GM20000 (cell line): Measurements from ENCODE around the gene RREB1.

Source experiments
- DNase-seq: peaks from one replicate; pipeline ENCODE4 v3.0.0; 2012; ENCODE audit warnings: low spot score
- TF ChIP-seq, protein P1 (sequence below): IDR thresholded peaks from 2 replicates; pipeline ENCODE4 v1.5.1; 2012; ENCODE audit warnings: mild to moderate bottlenecking, control low read depth; ENCODE audit errors: extremely low read depth, missing control alignments

RREB1 gene

DNA sequence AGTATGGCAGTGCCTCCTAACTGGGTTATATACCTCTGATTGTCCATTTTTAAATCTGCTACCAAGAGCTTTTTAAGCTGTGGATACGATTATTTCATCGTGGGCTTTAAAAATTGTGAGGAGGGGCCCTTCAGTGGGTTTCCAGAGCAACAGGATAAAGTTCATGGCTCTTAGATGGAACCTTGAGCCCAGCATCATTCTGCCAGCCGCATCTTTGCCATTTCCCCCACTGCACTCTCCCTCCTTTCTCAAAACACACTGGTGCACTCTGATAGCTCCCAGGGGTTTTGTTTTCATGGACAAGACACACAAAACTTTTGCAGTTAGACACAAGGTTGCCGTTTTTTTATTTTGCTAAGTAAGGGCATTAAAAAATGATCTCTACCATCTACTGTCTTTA, 54.1 kb downstream of the RREB1 start:
- DNase-seq: no peak
- TF ChIP-seq, protein P1, sequence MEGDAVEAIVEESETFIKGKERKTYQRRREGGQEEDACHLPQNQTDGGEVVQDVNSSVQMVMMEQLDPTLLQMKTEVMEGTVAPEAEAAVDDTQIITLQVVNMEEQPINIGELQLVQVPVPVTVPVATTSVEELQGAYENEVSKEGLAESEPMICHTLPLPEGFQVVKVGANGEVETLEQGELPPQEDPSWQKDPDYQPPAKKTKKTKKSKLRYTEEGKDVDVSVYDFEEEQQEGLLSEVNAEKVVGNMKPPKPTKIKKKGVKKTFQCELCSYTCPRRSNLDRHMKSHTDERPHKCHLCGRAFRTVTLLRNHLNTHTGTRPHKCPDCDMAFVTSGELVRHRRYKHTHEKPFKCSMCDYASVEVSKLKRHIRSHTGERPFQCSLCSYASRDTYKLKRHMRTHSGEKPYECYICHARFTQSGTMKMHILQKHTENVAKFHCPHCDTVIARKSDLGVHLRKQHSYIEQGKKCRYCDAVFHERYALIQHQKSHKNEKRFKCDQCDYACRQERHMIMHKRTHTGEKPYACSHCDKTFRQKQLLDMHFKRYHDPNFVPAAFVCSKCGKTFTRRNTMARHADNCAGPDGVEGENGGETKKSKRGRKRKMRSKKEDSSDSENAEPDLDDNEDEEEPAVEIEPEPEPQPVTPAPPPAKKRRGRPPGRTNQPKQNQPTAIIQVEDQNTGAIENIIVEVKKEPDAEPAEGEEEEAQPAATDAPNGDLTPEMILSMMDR: no peak

DNA sequence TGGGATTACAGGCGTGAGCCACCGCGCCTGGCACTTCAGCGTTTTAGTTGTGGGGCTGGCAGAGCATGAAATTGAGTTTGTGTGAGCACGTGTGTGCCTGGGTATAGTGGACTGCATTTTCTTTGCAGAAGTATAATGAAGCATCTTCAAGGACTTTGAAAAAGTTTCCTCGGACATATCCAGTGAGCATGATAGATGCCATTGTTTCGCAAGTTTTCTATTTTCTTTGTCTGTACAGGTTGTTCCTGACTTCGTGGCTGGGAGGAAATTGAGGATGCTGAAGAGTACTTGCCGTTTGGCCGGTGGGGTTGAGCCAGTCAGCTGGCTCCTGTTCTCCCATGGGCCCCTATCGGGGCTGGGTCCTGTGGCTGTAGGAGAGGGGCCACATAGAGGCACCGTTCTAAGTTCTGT, 55.9 kb downstream of the RREB1 start:
- no peak for DNase-seq

DNA sequence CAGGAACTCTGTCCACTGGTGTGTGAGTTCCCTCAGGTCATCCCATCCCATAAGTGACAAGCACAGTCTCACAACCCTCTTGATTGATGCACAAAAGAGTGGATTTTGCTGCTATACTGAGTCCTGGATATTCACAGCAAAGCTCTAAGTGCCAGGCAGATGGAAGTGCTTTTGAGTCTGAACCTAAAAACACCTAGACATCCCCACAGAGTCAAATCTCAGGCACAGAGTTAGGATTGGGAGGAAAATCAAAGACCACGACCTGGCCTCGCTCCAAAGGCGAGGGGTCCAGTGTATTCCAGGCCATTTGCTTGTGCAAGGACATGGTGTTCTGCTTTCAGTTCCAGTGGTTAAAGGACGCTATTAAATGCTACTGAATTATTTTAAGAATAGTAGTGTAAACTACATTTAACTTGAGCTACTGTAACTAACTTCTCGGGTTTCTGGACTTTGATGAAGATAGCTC, 56.8 kb downstream of the RREB1 start:
- TF ChIP-seq, protein P1: no peak
- no peak for DNase-seq

More for the DNA sequence above, 55.9 kb downstream of the RREB1 start:
- TF ChIP-seq, protein P1: no peak

DNA sequence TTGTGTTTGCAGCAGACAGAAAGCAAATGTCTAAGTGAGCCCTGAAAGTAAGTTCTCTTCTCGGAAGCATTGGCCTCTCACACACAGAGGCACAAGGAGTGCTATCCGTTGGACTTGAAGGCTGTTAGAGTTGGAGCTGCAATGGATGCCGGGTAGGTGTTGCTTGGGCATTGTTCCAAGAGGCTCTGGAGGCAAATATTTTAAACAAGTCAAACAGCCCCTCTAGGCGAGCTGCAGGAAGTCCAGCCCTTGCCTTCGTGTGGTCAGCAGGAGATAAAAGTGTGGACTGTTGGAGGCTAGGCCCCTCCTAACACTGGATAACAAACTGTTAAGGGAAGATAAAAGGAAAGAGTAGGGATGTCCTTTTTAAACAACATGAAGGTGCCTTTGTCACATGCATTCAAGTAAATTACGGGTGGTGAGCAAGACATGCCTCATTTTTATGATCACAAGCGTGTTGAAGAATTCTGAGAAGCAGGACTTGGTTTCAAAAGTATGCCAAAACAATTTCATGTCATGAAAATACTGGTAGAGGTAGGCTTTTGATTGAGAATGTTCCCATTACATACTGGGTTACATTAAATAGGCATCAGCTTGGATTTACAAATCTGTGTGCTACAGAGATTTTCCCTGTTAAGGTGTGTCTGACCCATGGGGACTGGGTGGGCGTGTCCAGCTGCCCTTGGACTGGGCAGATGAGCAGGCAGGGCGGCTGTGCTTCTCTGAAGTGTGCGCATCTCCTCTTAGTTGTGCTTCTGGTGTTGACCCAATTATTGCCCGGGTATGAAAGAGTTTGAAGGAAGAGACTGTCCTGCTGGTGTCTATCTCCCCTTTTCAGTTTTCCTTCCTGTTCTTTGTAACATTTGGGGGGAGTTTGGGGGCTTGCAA, 57.5 kb downstream of the RREB1 start:
- TF ChIP-seq, protein P1: no peak
- DNase-seq: no peak

DNA sequence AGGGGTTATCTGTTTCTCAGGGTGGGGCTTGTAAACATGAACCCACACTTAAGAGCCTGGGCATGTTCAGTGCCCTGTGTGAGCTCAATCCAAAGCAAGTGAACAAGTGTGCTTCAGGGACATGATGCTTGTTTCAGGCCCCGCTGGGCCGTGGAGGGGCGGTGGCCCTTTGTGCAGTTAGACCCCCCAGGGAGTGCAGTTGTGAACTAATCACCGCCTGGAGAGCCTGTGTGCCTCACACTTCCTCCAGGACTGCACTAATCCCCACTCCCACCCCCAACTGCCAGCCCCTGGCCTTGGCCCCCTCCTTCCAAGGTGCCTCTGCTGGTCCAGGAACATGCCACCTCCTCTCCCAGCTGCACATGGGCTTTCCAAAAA, 58.1 kb downstream of the RREB1 start:
- no peak for DNase-seq
- TF ChIP-seq, protein P1: no peak

DNA sequence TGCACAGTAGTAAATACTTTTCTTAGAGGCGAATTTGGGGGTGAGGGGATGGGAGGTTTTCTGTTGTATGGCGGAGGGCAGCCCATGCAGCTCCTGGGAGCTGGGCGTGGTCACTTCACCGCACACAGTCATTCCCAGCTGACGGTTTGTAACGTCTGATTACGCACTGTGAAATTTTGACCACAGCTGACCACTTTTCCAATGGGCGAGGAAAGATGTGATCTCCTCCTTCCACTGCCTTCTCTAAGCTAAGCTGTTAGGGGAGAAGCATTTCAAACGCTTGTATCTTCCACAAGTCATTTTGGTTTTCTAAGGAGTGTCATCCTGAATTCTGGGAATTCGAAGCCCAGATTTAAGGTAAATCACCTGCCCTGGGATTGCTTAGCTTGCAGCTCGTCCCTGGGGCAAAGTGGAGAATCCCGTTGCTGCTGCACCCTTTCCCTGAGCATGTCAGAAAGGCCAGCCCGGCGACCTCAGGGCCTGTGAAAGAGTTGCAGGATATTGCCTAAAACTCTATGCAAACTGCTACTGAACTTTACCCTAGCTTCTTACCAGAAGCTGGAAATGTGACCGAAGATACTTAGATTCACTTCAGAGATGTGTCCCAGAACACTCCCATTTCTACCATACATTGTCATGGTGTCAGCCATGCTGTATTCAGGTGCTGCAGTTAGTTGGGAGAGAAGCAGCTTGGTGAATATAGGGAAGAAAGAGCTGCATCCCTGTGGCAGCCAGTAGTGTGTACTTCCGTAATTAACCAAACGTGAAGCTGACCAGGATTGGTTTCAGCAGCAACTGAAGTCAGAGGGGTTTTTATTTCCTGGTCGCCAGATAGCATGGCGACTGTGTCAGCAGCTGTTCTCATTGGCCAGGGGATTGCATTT, 58.9 kb downstream of the RREB1 start:
- no peak for DNase-seq
- TF ChIP-seq, protein P1: no peak

DNA sequence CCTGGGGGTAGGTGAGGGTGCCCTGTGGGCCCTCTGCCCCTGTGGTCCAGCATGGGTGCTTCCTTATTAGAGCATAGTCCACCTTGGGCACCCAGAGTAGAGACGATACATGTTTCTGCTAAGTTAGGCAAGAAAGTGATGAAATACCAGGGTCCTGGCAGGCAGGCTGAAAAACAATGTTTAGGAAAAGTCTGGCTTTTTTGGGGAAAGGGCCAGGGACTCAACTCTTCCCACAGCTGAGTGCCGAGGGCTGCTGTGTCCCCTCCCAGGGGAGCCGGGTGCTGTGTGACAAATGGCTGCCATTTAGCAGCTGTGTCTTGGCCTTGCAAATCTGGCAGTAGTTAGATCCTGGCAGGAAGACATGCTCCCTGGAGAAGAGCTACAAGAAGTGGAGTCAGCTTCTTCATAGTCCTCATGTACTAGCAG, 61.5 kb downstream of the RREB1 start:
- TF ChIP-seq, protein P1: no peak
- DNase-seq: no peak
